Prostate gland (tissue), 2 donors: ENCODE data around the gene DEGS2. TPM values are rescaled to one million over a fixed set of nuclear protein-coding genes. Genes with fewer than 3 reads are reported as not detected.
A peak's percentile ranks its signal among the peaks of the same experiment; 100 is the strongest.

Experiments
- DNase-seq: peaks from one replicate; pipeline ENCODE4 v3.0.0-alpha.2; 2019; ENCODE audit warnings: low spot score
- H3K27ac ChIP-seq, 2 donors: fragments of 200-600 bp; sonication (generic); 2 replicates each; pipeline ENCODE4 v1.5.1; 2017 to 2019
- H3K27me3 ChIP-seq: fragments of 200-600 bp; sonication (generic); replicated peaks from 2 replicates; pipeline ENCODE4 v1.5.1; 2019; ENCODE audit not compliant: insufficient read depth
- H3K36me3 ChIP-seq, 2 donors: fragments of 200-600 bp; sonication (generic); 1 replicate in 1 of 2; 2 replicates in 1 of 2; pipeline versions ENCODE4 v1.5.1 to v1.8.1; 2017 to 2019
- H3K4me1 ChIP-seq: fragments of 200-600 bp; sonication (generic); replicated peaks from 2 replicates; pipeline ENCODE4 v1.5.1; 2019
- H3K4me3 ChIP-seq, 2 donors: fragments of 200-600 bp; sonication (generic); 2 replicates each; pipeline ENCODE4 v1.5.1; 2017 to 2019
- H3K9me3 ChIP-seq: fragments of 200-600 bp; sonication (generic); 2 replicates; pipeline ENCODE4 v1.5.1; 2017
- CTCF ChIP-seq, 4 experiments: fragments of 200-600 bp in 2 of 4; fragments of 450-650 bp in 2 of 4; sonication (generic) in 2 of 4; IDR thresholded peaks; 1 replicate in 3 of 4; 2 replicates in 1 of 4; pipeline ENCODE4 v1.5.1; 2016 to 2019; ENCODE audit warnings: antibody characterized with exemption in 4 of 4, mild to moderate bottlenecking in 2 of 4, moderate library complexity in 2 of 4
- POLR2A ChIP-seq: fragments of 450-650 bp; IDR thresholded peaks from one replicate; pipeline ENCODE4 v1.6.1; 2016; ENCODE audit warnings: antibody characterized with exemption, mild to moderate bottlenecking
- POLR2AphosphoS5 ChIP-seq: sonication (generic); formaldehyde crosslinking; IDR thresholded peaks from one replicate; pipeline ENCODE4 v1.6.1; 2017; ENCODE audit warnings: antibody characterized with exemption
- WGBS: methylation state at CpG from one replicate; pipeline ENCODE4 v1.1.5; 2018; 5-methylcytosine and 5-hydroxymethylcytosine counted together
- intact Hi-C: fragments of 100-400 bp; cut with DNase I; formaldehyde crosslinking; loops from one replicate; pipeline ENCODE4 v1.14.2; 2022
- total RNA-seq, 2 donors: library from RNA; depleted of rRNA; stranded (reverse); fragments of >200 nt; gene quantifications; one replicate each; pipeline ENCODE4 v1.1.0, GENCODE V29; 2016

DEGS2 gene
- total RNA-seq, 2 donors from 2014 or later, result 2.8 to 8.3 TPM

GRCh38 chr14:100104006-100104352, 55.5 kb downstream of the DEGS2 start:
- Histone ChIP-seq H3K4me3 (no peak overlapping the region), H3K9me3 (no peaks in the 10 kb centered on the region), H3K27me3 (no peaks in the 10 kb centered on the region), H3K27ac (peak overlapping the region; percentile 20 to 46), H3K36me3 (no peaks in the 10 kb centered on the region), H3K4me1 (peaks cover 8% of the 10 kb centered on the region)
- DNase-seq, result no peak
- WGBS, result 62% methylated on average over 4 of the region's 4 CpGs
- intact Hi-C loops, result loop anchor here (10.0 kb wide), 1 partner anchor 79 kb away; no protein-coding TSS in a partner anchor
- TF ChIP-seq POLR2AphosphoS5 (no peak), POLR2A (no peak), CTCF (IDR thresholded peaks at IDR 0.05) (no peak)

- no peak for DNase-seq
- Histone ChIP-seq H3K9me3 (no peaks in the 10 kb centered on the region), H3K4me3 (no peak overlapping the region), H3K4me1 (peaks cover 8% of the 10 kb centered on the region), H3K36me3 (no peaks in the 10 kb centered on the region), H3K27ac (peak overlapping the region; percentile 20 to 46), H3K27me3 (no peaks in the 10 kb centered on the region)
- TF ChIP-seq CTCF (IDR thresholded peaks at IDR 0.05) (no peak), POLR2AphosphoS5 (peak; percentile 23), POLR2A (no peak)
- intact Hi-C loops, result loop anchor here (10.0 kb wide), 1 partner anchor 79 kb away; no protein-coding TSS in a partner anchor
- 79% methylated on average over 10 of the region's 10 CpGs for WGBS
These were observed 56.0 kb downstream of the DEGS2 start for GRCh38 chr14:100103250-100104005.

- Histone ChIP-seq H3K9me3 (no peaks in the 10 kb centered on the region), H3K4me1 (peaks cover 8% of the 10 kb centered on the region), H3K27me3 (no peaks in the 10 kb centered on the region), H3K4me3 (no peak overlapping the region), H3K36me3 (no peaks in the 10 kb centered on the region), H3K27ac (peak overlapping the region in 1 of 2 donors; percentile 46)
- TF ChIP-seq POLR2A, result no peak
- no peak for TF ChIP-seq POLR2AphosphoS5
- TF ChIP-seq CTCF (IDR thresholded peaks at IDR 0.05), result no peak
- intact Hi-C loops, result loop anchor here (10.0 kb wide), 1 partner anchor 77 kb away; no protein-coding TSS in a partner anchor
- WGBS, result 89% methylated on average over 8 of the region's 8 CpGs
- DNase-seq, result no peak
These were observed 57.2 kb downstream of the DEGS2 start for GRCh38 chr14:100102156-100102785.

GRCh38 chr14:100100032-100100703, 59.3 kb downstream of the DEGS2 start:
- 94% methylated on average over 14 of the region's 14 CpGs for WGBS
- H3K36me3 ChIP-seq, result no peaks in the 10 kb centered on the region
- H3K4me1 ChIP-seq, result peaks cover 5% of the 10 kb centered on the region
- intact Hi-C loops, result loop anchor here (10.0 kb wide), 1 partner anchor 75 kb away; no protein-coding TSS in a partner anchor
- DNase-seq, result no peak
- H3K9me3 ChIP-seq, result no peaks in the 10 kb centered on the region
- no peak overlapping the region for H3K27ac ChIP-seq
- no peak overlapping the region for H3K4me3 ChIP-seq
- H3K27me3 ChIP-seq, result no peaks in the 10 kb centered on the region
- TF ChIP-seq POLR2A (no peak), CTCF (IDR thresholded peaks at IDR 0.05) (no peak), POLR2AphosphoS5 (no peak)
